OCI-LY1 (cell line): ENCODE results near the gene VPS16.

Experiments
- H2AFZ ChIP-seq: fragments of 200-600 bp; sonication (generic), shearing (Covaris generic); 2 replicates; pipeline ENCODE4 v1.6.0; 2014; ENCODE audit warnings: antibody characterized with exemption, mild to moderate bottlenecking, low read length
- H3F3A ChIP-seq: fragments of 200-600 bp; sonication (generic), shearing (Covaris generic); 2 replicates; pipeline ENCODE4 v1.6.0; 2014; ENCODE audit warnings: mild to moderate bottlenecking, antibody characterized with exemption, low read length, moderate library complexity; ENCODE audit not compliant: insufficient read depth
- H3K27ac ChIP-seq: fragments of 200-600 bp; sonication (generic); 2 replicates; pipeline ENCODE4 v1.5.1; 2014; ENCODE audit warnings: low read length, mixed run types, mild to moderate bottlenecking, low read depth; ENCODE audit not compliant: poor library complexity, severe bottlenecking
- H3K27me3 ChIP-seq: fragments of 200-600 bp; sonication (generic); 2 replicates; pipeline ENCODE4 v1.6.0; 2014; ENCODE audit warnings: antibody characterized with exemption, mild to moderate bottlenecking, low read length, moderate library complexity; ENCODE audit not compliant: insufficient read depth
- H3K36me3 ChIP-seq: fragments of 200-600 bp; sonication (generic); 2 replicates; pipeline ENCODE4 v1.6.1; 2014; ENCODE audit warnings: mild to moderate bottlenecking, antibody characterized with exemption, low read length, moderate library complexity, mixed read lengths; ENCODE audit not compliant: insufficient read depth
- H3K4me1 ChIP-seq: fragments of 200-600 bp; sonication (generic); 2 replicates; pipeline ENCODE4 v1.5.1; 2014; ENCODE audit warnings: mild to moderate bottlenecking, low read length, moderate library complexity; ENCODE audit not compliant: insufficient read depth, severe bottlenecking
- H3K4me2 ChIP-seq: fragments of 200-600 bp; sonication (generic), shearing (Covaris generic); 2 replicates; pipeline ENCODE4 v1.6.1; 2014; ENCODE audit warnings: low read length
- H3K4me3 ChIP-seq: fragments of 200-600 bp; sonication (generic); 2 replicates; pipeline ENCODE4 v1.5.1; 2014; ENCODE audit warnings: low read length, low read depth, mild to moderate bottlenecking, mixed read lengths; ENCODE audit not compliant: poor library complexity, severe bottlenecking
- H3K79me2 ChIP-seq: fragments of 200-600 bp; shearing (Covaris generic); 2 replicates; pipeline ENCODE4 v1.6.1; 2016; ENCODE audit warnings: mixed run types, low read length, mixed read lengths; ENCODE audit not compliant: insufficient read depth
- H3K9ac ChIP-seq: fragments of 200-600 bp; sonication (generic), shearing (Covaris generic); 2 replicates; pipeline ENCODE4 v1.6.1; 2014; ENCODE audit warnings: mild to moderate bottlenecking, low read length, mixed read lengths
- H3K9me2 ChIP-seq: fragments of 200-600 bp; sonication (generic), shearing (Covaris generic); 2 replicates; pipeline ENCODE4 v1.6.1; 2014; ENCODE audit warnings: low read depth, mild to moderate bottlenecking, low read length, mixed read lengths
- H3K9me3 ChIP-seq: fragments of 200-600 bp; shearing (Covaris generic); 2 replicates; pipeline ENCODE4 v1.6.1; 2014; ENCODE audit warnings: low read length, mixed read lengths
- H4K20me1 ChIP-seq: fragments of 200-600 bp; sonication (generic), shearing (Covaris generic); 2 replicates; pipeline ENCODE4 v1.6.0; 2016; ENCODE audit warnings: mild to moderate bottlenecking, low read length; ENCODE audit not compliant: insufficient read depth
- EZH2 ChIP-seq: fragments of 200-600 bp; sonication (generic), shearing (Covaris generic); IDR thresholded peaks from 2 replicates; pipeline ENCODE4 v1.8.0; 2017; ENCODE audit warnings: borderline replicate concordance, mixed run types, mild to moderate bottlenecking, antibody characterized with exemption, low read length, moderate library complexity, mixed read lengths
- TF ChIP-seq, protein P1 (sequence below): fragments of 200-600 bp; sonication (generic), shearing (Covaris generic); IDR thresholded peaks from 2 replicates; pipeline ENCODE4 v1.5.1; 2017; ENCODE audit warnings: mild to moderate bottlenecking, antibody characterized with exemption, low read length, moderate library complexity, mixed read lengths

Gene VPS16

DNA sequence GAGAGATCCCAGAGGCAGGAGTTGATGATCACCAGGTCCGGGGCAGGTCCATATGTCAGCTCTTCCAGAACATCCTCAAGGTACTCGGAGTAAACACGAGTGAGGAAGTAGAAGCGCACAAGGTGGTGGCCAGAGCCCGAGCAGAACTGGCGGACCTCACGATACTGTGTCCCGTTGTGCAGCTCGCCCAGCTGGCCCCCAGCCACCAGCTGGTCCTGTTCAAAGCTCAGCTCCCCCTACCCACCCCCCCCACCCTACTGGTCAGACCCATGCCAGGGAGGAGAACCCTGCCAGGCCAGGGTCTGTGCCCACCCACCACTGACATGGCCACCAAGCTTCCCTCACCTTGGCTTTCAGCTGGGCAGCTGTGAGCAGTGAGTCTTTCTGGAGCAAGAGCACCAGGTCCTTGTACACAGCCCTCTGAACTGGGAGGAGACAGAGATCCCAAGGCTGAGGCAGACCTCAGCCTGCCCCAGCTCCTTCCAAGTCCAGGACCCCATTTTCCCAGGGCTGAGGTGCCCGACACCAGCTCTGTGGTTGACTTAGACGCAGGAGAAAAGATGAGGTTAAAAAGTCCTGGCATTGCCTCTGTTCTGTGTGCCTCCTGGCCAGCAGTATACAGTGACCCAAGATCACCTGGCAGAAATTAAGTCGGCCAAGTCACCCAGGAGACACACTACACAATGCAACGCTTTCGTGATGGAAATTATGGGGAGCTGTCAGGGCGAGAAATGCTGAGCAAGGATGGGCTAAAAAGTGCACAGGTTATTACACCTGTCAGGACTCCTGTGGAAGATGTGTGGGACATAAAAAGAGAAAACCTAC, 1.5 kb upstream of the VPS16 start:
- H4K20me1 ChIP-seq: no peaks in the 10 kb centered on the region
- H3K27ac ChIP-seq: no peak overlapping the region
- H3K9ac ChIP-seq: no peak overlapping the region
- H3K9me3 ChIP-seq: no peaks in the 10 kb centered on the region
- peak overlapping the region; percentile 96 for H3K4me3 ChIP-seq
- H3K4me1 ChIP-seq: peaks cover 31% of the 10 kb centered on the region
- H3K9me2 ChIP-seq: no peaks in the 10 kb centered on the region
- H3F3A ChIP-seq: no peaks in the 10 kb centered on the region
- no peak overlapping the region for H2AFZ ChIP-seq
- H3K4me2 ChIP-seq: peak overlapping the region; percentile 71; the same call in 1 of the 2 replicates
- H3K36me3 ChIP-seq: 0 out of 2 replicates have a peak, but pooled peaks cover 6% of the 10 kb centered on the region
- TF ChIP-seq, protein P1, sequence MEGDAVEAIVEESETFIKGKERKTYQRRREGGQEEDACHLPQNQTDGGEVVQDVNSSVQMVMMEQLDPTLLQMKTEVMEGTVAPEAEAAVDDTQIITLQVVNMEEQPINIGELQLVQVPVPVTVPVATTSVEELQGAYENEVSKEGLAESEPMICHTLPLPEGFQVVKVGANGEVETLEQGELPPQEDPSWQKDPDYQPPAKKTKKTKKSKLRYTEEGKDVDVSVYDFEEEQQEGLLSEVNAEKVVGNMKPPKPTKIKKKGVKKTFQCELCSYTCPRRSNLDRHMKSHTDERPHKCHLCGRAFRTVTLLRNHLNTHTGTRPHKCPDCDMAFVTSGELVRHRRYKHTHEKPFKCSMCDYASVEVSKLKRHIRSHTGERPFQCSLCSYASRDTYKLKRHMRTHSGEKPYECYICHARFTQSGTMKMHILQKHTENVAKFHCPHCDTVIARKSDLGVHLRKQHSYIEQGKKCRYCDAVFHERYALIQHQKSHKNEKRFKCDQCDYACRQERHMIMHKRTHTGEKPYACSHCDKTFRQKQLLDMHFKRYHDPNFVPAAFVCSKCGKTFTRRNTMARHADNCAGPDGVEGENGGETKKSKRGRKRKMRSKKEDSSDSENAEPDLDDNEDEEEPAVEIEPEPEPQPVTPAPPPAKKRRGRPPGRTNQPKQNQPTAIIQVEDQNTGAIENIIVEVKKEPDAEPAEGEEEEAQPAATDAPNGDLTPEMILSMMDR: no peak
- TF ChIP-seq EZH2: no peak
- no peaks in the 10 kb centered on the region for H3K79me2 ChIP-seq
- no peaks in the 10 kb centered on the region for H3K27me3 ChIP-seq

DNA sequence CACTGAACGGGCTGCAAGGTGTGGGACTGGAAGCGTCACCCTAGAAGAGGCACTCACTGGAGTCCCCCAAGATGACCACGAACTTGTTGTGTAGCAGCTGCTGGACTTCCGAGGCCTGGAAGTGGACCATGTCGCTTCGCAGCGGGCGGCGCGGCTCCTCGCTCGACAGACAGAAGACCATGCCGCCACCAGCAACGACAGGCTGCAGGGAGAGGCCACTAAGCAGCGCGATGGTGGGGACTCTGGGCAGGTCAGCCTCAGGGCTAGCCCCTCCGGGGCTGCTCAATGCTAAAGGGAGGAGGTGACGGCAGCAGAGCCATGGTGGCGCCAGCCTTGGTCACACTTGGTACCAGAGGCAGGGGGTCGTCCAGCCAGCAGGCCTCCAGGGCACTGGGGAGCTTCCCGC, 810 bp upstream of the VPS16 start:
- Histone ChIP-seq H3K36me3 (0 out of 2 replicates have a peak, but pooled peaks cover 6% of the 10 kb centered on the region), H3F3A (no peaks in the 10 kb centered on the region), H2AFZ (no peak overlapping the region), H3K27ac (no peak overlapping the region), H3K4me1 (peaks cover 31% of the 10 kb centered on the region), H3K4me3 (peak overlapping the region; percentile 96), H3K27me3 (no peaks in the 10 kb centered on the region), H3K79me2 (no peaks in the 10 kb centered on the region), H3K9me3 (no peaks in the 10 kb centered on the region), H3K9ac (no peak overlapping the region; the same call in 1 of the 2 replicates), H3K9me2 (no peaks in the 10 kb centered on the region), H4K20me1 (no peaks in the 10 kb centered on the region), H3K4me2 (peak overlapping the region; percentile 71)
- TF ChIP-seq, protein P1: no peak

DNA sequence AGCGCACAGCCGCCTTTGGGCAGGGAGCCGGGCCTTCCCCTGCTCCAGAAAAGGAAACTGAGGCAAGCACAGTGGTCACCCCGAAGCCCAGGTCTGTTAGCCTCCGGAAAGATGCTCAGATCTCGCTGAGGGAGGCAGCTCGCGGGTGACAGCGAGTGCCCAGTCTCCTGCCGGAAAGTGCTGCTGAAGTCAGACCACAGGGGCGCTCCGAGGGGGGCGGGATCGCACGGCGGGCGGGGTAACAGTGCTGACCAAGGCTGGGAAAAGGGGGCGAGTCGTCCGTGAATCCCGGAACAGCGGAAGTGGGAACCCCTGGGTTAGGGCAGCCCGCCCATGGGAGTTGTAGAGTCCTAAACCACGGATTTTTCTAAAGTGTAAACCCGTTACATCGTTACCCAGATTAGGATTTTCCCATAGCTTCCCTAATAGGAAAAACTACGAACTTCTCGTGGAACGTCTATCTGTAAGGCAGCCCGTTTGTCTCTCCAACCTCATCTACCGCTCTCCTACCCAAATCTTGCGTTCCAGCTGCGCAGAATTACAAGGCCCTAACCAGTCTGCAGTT, 504 bp downstream of the VPS16 start:
- H3K9me2 ChIP-seq: no peaks in the 10 kb centered on the region
- peaks cover 31% of the 10 kb centered on the region for H3K4me1 ChIP-seq
- TF ChIP-seq EZH2: no peak
- TF ChIP-seq, protein P1: no peak
- H3F3A ChIP-seq: no peaks in the 10 kb centered on the region
- H3K9ac ChIP-seq: peak overlapping the region; percentile 78
- no peaks in the 10 kb centered on the region for H3K27me3 ChIP-seq
- H3K27ac ChIP-seq: no peak overlapping the region
- H3K4me3 ChIP-seq: peak overlapping the region; percentile 96
- no peaks in the 10 kb centered on the region for H4K20me1 ChIP-seq
- H3K36me3 ChIP-seq: 0 out of 2 replicates have a peak, but pooled peaks cover 6% of the 10 kb centered on the region
- 0 out of 2 replicates have a peak overlapping the region, but pooled peaks have one; percentile 81 for H2AFZ ChIP-seq
- H3K9me3 ChIP-seq: no peaks in the 10 kb centered on the region
- no peaks in the 10 kb centered on the region for H3K79me2 ChIP-seq
- peak overlapping the region; percentile 94 for H3K4me2 ChIP-seq
